Spleen (tissue), 7 donors: ENCODE measurements around the gene ALG14.

ENCODE experiments used
- CTCF ChIP-seq, 11 experiments: fragments of 200-600 bp in 7 of 11; fragments of 450-650 bp in 4 of 11; sonication (generic) in 4 of 11; IDR thresholded peaks in 8 of 11; conservative IDR thresholded peaks in 3 of 11; 1 replicate in 7 of 11; 2 replicates in 4 of 11; pipeline versions ENCODE4 v1.4.0 to v1.8.0; 2016 to 2021; ENCODE audit warnings: antibody characterized with exemption in 11 of 11, inconsistent platforms in 4 of 11, mild to moderate bottlenecking in 1 of 11
- POLR2A ChIP-seq, 3 donors: fragments of 450-650 bp; IDR thresholded peaks; one replicate each; pipeline ENCODE4 v1.5.1; 2017; ENCODE audit warnings: antibody characterized with exemption in 3 of 3, mild to moderate bottlenecking in 1 of 3
- POLR2AphosphoS5 ChIP-seq, 3 donors: sonication (generic); formaldehyde crosslinking; IDR thresholded peaks; one replicate each; pipeline ENCODE4 v1.5.1; 2017; ENCODE audit warnings: antibody characterized with exemption in 3 of 3
- donor health status: DM: no; HTN: no; CAD: no; lungs with moderate emphysema.
- donor health status: DM: no; HTN: no; CAD: no.
- donor health status: DM: no; HTN: no; CAD: no.

DNA sequence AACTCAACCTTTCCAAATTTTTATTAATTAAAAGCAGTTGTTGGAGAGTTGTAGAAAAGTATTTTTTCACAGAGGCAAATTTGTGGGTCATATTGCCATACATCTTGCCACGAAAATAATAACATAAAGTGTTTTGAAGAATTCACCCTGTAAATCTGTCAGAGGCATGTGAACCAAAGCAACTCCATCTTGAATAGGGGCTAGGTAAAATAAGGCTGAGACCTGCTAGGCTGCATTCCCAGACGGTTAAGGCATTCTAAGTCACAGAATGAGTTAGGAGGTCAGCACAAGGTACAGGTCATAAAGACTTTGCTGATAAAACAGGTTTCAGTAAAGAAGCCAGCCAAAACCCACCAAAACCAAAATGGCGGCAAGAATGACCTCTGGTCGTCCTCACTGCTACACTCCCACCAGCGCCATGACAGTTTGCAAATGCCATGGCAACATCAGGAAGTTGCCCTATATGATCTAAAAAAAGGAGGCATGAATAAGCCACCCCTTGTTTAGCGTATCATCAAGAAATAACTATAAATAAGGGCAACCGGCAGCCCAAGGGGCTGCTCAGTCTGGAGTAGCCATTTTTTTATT is 141.4 kb downstream of the ALG14 start:
- TF ChIP-seq CTCF (IDR thresholded peaks at IDR 0.05 in 8 of 11, conservative IDR thresholded peaks at IDR 0.05 in 3 of 11) (no peak), POLR2A (IDR thresholded peaks at IDR 0.05) (no peak), POLR2AphosphoS5 (IDR thresholded peaks at IDR 0.05) (no peak)
